Stimulated activated CD4-positive, alpha-beta T cell treated with anti-CD3 and anti-CD28 coated beads, TNF-alpha, amount 100 ng/mL, for 48 hours (primary cell): ENCODE data around the gene MAB21L3.
A peak's percentile ranks its signal among the peaks of the same experiment; 100 is the strongest.

Experiments used
- DNase-seq, 3 donors: peaks; one replicate each; pipeline ENCODE4 v3.0.0-alpha.2; 2020; ENCODE audit warnings: low read depth in 3 of 3

Gene MAB21L3

DNA sequence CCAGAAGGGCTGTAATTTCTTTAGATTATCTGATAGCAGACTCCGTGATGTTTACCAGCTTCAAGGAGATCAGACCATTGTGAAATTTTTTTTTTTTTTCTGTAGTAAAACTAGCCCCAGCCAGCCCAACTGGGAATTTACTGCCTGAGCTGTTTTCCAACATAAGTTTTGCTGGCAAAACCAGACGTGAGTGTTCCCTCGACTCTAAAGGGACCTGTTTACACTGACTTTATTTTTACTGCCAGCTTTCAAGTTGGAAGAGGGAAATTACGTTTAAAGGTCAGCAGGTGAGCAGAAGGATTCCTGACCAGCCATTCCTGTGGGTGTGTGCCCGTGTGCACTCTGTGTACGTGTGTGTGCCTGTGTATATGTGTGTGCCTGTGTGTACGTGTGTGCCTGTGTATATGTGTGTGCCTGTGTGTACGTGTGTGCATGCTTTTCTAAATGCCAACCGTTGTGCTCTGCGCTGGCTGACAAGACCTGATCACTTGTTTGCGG, 374 bp downstream of the MAB21L3 start:
- DNase-seq: no peak

DNA sequence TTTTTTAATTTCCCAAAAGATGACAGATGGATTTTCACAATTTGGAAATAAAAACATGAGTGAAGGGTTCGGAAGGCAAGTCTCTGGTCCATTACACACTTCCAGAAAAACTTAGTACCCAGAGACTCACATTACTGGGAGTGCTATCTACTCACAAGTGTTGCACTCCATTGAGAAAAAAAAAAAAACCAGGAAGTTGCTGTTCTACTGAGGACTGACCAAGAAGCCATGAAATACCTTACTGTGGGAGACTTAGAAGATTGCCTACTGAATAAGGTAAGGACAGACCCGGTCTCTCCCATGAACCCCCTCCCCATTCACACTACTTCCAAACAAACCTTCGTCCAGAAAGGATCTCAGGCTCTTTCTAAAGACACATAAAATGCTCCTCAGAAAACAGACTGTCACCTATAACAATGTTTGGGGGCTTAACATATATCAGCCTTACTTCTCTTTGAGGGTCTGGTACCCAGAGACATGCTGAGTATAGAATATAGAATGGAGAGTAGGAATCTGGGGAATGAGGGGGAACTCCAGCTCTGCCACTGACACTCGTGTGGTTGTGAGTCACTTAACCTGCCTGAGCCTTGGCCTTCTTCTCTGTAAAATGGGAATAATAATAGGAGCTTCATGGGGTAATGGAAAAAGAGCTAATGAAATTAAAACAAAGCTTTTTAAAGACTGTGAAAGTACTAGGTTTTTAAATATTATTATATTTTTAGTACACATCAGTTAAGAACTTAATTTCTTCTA, 1.4 kb downstream of the MAB21L3 start:
- DNase-seq: no peak

DNA sequence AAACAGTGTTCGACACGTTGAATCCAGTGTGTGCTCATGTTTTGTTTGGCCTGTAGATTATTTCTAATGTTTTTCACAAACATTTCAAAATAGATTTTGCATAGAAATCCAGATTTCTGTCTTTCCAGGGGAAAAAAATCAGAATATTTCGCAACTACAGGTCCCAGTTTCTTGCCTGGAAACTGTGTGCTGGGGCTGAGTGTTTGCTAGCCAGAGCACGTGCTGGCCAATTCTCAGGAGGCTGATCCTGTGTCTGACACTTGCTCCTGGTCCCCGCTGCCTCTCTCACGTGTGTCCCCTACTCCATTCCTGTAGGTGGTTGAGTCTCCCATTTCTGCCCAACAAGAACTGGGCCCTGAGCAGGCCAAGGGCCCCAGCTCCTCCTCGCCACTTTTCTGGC, 2.4 kb downstream of the MAB21L3 start:
- no peak for DNase-seq

DNA sequence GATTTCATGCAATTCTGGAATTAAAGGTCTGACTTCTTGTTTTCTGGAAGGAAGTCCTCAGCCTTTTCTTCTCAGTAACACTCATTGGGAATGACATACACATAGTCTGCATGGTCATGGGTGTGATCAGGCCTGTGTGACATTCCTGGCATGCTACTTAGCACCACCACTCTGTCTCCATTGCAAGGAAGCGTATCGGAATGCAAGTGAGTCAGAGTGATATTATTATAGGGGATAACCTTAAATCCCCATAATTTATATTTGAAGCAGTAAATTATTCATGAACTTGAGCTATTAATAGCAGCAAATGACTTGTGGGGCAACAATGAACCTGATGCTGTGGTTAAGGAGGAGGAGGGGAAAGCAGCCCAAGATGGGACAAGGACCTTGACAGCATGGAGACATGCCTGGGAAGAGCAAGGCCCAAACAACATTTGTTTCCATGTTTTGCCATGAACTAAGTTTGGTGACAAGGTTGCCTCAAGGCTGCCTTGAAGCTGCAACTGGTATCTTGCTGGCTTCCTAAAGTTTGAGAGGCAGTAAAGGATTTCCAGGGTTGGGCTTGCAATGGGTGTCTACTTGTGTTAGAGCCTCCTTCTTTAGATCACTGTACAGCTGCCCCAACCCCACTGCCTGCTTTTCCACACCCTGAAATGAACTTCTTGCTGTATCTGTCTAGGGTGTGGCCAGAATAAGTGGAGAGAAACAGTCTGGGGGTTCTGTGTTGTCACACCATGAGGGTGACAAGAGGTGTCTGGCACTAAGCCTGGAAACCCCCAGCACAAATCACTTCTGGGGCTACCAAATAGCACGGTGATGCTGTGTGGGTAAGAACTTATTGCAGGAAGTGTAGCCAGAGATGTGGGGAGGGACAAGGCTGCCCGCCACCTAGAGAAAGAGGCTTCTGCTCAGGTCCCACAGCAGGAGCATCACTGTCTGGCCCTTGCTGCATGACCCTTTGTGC, 4.6 kb downstream of the MAB21L3 start:
- no peak for DNase-seq

DNA sequence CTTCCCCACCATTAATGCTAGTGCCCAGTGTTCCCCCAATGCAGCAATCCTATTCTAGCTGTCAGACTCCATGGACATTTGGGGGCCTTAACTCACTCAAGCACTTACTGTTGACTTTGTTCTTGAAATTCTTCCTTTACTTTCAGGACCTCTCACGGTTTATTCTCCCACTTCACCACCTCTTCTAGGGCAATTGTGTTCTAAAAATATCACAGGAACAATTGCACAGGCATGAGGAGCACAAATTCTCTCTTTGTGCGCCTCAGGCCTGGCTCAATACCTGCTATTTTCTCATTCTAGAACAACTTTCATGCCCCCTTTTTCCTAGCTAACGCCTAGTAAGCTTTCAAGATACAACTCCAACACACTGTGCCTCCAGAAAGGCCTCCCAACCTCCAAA, 7.3 kb downstream of the MAB21L3 start:
- DNase-seq: no peak

DNA sequence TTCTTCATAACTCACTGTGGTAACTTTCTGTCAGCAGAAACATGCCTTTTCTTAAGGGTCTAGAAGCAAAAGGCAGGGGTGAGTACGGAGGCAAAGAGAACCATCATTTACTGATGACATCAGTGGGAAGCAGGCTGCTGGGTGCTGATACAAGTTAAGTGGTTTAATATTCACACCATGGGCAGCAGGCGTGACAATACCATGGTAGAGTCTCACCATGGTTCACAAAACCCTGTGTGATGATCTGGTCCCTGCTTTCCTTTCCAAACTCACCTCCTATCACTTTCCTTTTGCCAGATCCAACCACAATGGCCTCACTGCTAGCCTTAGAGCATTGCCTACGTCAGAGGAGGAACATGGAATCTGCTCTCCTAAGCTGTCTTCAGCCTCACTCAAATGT, 8.7 kb downstream of the MAB21L3 start:
- no peak for DNase-seq

DNA sequence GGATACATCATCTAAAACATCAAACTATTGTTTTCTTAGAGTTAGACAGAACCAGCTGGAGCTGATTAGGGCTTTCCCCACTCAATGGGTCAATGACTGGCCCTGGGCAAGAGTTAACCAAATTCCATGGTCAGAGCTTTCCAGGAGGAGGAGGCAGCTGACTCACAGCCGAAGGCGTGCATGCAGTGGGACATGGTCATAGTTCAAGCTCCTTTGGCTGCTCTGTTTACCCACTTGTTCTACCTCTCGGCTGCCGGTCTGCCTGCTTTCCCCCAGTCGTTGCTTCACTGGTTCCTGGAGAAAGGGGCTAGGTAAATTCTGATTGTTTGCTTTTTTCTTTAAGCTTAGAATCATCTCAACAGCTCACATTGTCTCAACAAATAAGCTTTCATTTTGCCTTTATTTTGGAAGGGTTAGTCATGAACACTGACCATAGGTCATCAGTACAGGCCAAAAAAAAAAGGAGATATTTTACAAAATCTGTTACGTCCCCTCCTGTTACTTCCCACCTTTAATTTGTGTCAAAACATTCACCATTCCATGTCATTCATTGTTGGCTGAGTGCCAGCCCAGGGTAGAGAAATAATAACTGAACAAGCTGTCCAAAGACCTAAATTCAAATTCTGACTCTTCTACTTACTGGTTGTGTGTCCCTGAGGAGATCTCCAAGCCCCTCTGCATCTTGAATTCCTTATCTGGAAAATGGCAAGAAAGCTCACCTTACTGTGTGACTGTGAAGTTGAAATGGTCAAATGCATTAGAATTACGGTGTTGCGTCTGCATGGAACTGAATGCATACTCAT, 12.0 kb downstream of the MAB21L3 start:
- DNase-seq: no peak

DNA sequence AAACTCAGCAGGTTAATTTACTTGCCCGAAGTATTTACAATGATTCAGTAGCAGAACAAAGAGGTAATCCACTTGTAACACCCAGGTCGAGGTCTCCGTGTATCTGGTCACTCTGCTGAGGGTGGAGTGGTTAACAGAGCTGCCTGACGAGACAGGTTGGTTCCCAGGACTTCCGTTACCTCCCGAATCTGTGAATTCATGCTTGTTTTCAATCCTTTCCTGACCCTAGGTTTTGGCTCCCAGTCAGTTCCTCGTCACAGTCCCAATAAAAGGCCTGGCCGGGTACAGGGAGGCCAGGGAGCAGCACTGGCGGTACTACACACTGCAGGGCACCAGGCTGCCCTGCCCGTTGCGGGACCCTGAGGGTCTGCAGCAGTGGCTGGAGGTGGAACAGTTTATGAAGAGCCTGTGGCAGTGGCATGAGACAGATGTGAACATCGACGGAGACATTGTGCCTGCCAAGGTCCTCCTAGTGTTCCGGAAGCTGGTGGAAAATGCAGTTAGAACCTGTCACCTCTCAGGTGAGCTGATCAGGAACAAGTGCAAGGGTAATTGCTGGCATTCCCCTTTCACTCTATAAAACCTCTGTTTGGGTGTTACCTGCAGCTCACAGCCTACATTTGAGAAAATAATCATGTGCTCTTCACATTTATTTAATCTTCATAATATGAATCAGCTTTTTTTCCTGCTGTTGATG, 12.8 kb downstream of the MAB21L3 start:
- DNase-seq: no peak

DNA sequence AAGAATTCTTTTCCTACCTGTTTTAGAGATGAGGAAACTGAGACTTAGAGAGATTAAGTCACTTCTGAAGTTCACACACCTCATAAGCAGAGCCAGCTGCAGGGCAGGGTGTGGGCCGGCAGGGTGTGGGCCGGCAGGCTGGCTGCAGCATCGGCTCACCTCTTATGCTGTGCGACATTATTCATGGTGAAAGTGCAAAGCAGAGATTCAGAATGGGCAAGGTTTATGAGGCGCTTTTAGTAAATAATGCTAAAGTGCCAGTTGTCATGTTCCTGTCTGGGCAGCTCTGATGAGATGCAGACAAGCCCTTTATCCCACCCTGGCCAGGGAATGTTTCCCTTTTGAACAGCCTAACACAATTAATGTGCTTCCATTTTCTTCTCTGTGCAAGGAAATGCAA, 14.6 kb downstream of the MAB21L3 start:
- DNase-seq: no peak

DNA sequence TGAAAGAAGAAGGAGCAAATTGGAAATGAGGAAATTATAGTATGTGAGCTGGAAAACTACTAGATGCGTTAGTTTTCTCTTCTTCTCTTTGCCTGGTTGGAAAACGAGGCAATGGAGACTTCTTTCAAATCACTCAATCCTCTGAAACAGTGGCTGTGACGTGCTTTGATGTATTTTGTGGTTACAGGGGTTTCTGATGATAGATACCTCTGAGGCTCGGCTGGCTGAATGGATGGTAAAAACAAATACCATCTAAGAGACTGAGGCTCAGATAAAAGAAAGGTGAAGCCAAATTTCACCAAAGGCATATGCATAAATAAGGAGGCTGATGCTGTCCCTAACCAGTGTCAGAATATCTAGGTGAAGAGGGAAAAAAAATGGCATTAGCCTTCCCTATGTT, 15.1 kb downstream of the MAB21L3 start:
- DNase-seq: no peak

DNA sequence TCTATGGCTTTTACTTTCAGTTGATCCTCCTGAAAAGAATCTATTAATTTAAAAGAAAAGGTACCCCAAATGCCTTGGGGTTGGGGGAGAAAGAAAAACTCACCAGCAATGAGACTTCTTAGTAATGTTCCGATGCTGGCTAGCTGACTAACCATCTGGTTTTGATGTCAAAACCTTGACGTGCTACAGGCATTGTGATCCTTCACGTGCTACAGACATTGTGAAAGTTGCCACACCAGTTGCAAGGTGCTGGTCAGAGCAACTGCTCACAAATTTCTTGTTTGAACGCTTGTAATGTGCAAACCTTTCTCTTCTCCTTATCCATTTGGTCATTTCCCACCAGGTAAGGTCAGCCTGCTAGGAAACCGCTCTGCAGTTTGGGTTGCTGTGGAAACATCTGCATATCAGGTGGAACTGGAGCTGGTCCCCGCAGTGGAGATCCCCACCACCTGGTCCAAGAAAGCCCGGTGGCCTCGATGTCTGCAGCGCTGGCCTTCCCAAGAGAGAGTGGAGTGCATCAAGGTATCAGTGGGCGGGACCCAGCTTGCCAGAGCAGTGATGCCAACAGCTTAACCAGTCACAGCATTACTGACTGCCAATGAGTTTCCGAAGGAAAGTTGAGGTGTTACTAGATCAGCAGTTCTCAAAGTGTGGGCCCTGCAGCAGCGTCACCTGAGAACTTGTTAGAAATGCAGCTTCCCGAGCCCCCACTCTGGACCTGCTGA, 16.1 kb downstream of the MAB21L3 start:
- no peak for DNase-seq

DNA sequence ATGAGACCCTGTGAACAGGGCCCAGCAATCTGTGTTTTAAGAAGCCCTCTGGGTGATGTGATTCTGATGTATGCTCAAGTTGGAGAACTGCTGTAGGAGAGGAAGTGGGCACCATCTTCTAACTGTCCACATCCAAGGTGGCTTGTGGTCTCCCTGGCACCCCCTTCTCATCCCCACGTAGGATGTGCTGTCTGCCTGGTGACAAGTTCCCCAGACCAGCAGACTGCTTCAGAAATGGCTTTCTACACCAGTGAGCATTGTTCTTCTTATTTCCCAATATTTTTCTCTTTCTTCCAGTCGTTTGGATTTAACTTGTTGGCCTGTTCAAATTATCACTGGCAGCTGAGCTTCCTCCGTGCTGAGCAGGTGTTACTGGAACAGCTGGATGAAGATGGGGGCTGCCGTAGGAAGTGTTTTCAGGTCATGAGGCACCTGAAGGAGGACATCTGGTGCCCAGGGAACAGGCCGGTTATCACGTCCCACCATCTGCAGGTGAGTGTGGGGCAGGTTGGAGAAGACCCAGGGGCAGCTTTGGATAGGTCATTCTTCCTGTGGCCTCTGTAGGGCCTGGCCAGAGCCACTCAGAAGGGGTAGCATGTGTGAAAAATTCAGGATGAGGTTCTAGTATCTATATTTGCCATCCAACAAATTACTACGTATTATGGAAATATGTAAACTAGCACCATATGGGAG, 16.8 kb downstream of the MAB21L3 start:
- no peak for DNase-seq

DNA sequence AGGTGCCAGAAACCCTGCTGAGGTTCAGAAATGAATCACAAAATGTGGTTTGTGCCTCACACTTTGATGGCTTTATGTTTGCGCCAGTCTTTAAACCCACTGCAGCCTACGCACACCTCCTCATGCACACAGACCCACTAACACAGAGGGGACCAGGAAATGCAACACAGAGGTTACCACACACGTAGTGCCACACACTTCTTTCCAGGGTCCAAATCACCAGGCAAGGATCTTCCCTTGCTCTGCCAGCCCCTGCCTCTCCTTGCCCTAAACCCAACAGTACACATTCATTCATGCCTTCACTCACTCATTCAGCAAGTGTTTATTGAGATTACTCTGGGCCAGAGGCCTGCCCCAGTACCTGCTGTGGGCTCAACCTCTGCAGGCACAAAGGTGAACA, 17.5 kb downstream of the MAB21L3 start:
- DNase-seq: peak in 2 of 3 donors; percentile 32 to 52

DNA sequence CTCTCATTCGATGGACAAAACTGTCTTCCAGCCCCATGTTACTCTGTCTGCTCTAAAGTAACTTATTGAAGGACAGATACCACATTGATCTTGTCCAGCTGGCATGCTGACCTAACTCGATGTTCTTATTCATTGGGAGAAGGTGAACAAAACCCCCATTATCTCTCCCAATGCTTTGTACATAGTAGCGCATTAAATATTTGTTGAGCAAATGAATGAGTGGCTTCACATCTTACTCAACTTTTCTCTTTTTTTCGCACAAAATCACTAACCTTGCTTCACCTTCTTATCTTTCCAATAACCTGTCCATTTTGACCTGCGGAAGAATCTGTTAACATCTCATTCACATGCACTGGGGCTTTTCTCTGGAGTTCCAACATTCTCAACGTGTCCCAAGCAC, 18.3 kb downstream of the MAB21L3 start:
- no peak for DNase-seq

DNA sequence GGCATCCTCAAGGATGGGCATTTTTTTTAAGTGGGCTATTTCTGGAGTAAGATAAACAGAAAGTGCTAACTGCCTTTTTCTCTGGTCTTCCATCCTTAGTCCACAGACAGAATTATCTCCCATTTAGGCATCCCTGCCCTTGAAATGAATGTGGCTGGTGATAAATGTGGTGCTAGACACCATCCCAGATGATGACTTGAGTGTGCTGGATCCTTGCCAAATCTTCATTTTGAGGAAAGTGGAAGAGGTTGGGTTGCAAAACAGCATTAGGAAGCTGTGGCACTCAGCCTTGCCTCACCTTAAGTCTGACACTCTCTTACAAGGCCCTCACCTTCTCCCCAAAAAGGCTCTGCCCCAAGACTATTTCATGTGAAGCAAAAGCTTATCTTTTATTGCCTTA, 19.2 kb downstream of the MAB21L3 start:
- no peak for DNase-seq

DNA sequence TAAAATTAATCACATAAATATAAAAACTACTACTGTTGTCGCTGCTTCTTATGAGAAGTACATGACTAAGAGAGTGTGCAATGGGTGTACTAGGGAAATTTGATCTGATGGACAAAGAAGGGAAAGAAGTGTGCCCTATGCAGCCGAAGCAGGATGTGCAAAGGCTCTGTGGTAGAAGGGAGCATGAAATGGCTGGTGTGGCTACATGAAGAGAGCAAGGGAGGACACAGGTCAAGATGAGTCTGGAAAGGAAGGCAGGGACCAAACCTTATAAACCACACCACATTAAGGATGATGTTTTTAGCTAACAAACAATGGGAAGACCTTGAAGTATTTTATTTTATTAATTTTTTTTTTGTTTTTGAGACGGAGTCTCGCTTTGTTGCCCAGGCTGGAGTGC, 20.0 kb downstream of the MAB21L3 start:
- DNase-seq: no peak

DNA sequence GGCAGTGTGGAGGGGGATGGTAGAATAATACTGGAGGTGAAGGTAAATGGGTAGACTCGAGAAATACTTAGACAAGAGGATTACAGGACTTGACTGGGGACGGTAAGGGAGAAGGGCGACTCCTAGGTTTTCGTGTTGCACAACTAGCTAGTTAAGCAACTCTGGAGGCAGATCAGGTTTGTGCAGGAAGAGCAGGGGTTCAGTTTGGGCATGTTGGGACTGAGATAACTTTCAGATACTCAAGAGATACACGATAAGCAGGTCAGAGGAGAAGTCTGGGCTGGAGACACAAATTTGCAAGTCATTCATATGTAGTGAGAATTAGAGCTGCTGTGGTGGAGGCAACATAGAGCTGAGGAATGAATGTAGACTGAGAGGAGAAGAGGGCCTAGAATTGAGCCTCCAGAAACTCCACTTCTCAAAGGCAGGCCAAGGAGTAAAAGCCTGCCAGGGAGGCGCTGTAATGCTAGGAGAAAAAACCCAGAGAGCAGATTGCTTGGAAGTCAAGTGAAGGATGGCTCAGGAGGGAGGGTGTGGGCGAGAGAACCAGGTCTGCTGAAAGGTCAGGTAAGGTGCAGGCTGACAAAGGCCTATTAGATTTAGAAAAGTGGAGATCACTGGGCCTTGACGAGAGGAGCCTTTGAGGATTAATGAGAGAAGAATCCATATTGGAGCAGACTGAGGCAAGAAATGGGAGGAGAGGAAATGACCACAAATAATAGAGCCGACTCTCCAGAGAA, 20.8 kb downstream of the MAB21L3 start:
- DNase-seq: no peak

DNA sequence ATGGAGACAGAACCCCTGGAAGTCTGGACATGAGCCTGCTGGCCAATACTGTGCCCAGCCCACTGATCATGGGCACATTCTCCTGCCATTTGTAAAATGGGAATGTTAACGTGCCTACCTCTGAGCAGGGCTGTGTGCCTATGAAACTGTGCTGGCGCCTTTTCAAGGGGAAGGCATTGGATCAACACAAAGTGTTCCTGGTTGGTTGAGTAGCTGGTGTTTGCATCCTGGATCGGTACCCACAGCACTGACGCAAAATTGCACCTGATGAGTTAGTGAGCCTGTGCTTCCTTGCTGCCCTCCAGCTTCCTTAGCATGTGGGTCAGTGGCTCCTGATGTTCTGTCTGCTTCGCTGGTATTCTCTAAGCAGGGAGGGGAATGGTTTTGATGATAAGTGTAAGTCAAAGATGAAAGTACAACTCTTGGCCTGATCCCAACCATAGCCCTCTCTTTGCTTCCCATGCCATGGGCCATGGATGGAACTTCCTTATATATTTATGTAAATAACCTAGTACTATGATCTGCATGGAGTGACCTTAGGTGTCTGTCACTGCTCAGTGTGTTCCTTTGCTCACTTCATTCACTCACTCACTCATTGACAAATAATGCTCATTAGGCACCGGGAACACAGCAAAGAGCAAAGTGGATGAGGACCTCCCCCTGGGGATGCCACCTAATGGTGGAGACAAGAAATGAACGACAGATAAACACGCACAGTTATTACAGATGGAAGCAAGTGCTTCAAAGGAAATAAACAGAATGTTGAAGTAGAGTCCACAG, 22.7 kb downstream of the MAB21L3 start:
- DNase-seq: no peak

DNA sequence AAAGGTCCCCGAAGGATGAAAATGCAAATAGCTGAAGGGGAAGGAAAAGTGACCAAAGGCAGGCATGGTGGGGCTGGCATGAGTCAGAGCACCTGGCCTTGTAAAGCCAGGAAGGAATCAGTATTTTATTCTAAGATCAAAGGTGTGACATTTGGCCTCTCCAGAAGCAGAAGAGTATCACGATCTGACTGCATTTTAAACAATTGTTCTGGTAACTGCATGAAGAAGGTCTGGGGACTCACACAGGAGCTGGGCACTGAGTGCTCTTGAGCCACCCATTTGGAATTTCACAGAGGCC, 23.2 kb downstream of the MAB21L3 start:
- no peak for DNase-seq
